Measurements from ENCODE around the gene YES1. TPM values are rescaled to one million over a fixed set of nuclear protein-coding genes. Genes with fewer than 3 reads are reported as not detected.
A peak's percentile ranks its signal among the peaks of the same experiment; 100 is the strongest.

YES1 gene
- total RNA-seq (2021; fragmentation: NEBNext Ultra II Directional; extraction: Animal tissue kit (Norgen Biotek cat#: 25700)) (94.3 and 99.5 TPM in 2 replicates), polyA plus RNA-seq (2011; rRNA removed) (14.8 and 22.4 TPM in 2 replicates), polyA minus RNA-seq (2011; rRNA and poly(A)+ RNA removed) (69.5 and 115 TPM in 2 replicates)
- 24.8 TPM for polyA plus RNA-seq (2011; cell fraction: cytosol; rRNA removed)
- 55.5 TPM for polyA plus RNA-seq (2011; cell fraction: nucleus; rRNA removed)
- polyA plus RNA-seq (2012, experiment 1 of 2): 22.1 to 47.9 TPM (median 34.4 TPM) in 4 replicates
- 2.4 TPM for polyA plus RNA-seq (2012, experiment 2 of 2)
- 81.2 TPM for polyA plus RNA-seq (2013, experiment 1 of 2)
- polyA plus RNA-seq (2013, experiment 2 of 2): 75.8 TPM
- polyA minus RNA-seq (2011; cell fraction: cytosol; rRNA and poly(A)+ RNA removed): 35.8 TPM
- 60.0 TPM for polyA minus RNA-seq (2011; cell fraction: nucleus; rRNA and poly(A)+ RNA removed)
- long read RNA-seq, experiment 1, full-length matches to known transcripts: 13 of 83 reads
- long read RNA-seq, experiment 1, partial matches to known transcripts: 11 of 83 reads
- long read RNA-seq, experiment 1, other reads (novel, unspliced or antisense): 59 of 83 reads
- long read RNA-seq, experiment 2, full-length matches to known transcripts: 1 of 5 reads
- long read RNA-seq, experiment 2, partial matches to known transcripts: 0 of 5 reads
- long read RNA-seq, experiment 2, other reads (novel, unspliced or antisense): 4 of 5 reads

DNA sequence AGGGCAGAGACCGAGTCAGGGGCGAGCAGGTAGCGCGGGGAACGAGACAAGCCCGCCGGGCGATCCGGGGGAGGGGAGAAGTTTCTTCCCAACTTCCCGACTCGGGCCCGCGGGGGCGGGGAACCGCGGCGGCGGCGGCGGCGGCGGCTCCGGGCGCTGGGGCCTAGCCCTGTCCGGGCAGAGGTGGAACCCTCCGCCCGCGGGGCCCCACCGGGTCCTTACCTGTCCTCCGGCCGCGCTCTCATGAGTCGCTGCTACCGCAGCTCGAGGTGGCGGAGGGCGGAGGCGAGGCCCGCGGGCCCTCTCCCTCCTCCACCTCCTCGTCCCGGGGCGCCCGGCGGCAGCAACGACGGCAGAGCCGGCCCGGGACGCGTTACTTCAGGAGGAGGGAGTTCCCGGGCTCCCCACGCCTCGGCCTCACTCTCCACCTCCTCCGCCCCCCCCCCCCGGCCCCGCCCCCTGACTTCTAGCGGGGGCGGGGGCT is at the start of gene YES1:
TSS of gene YES1 (minus strand) at position 351 of the 484 bp plus-strand sequence. CDS start 55,415 bp downstream, outside the sequence.
- no CpG with 5 or more reads among the region's 59 CpGs for WGBS, 2 experiments (ENCODE audit: extremely low coverage in 1 of 2, insufficient coverage in 1 of 2, insufficient read length in 1 of 2, insufficient replicate concordance in 2 of 2, low coverage in 1 of 2, low lambda C conversion rate in 2 of 2, missing lambda C conversion rate in 1 of 2)
- Histone ChIP-seq H4K5ac (ENCODE audit: insufficient read length, low read depth, low read length) (peak within 1 kb of the TSS; percentile 94), H4K91ac (replicated peaks; ENCODE audit: insufficient read length, low read length) (peak within 1 kb of the TSS; percentile 49), H3K9me3 (ENCODE audit: insufficient read depth in 2 of 2, low read depth in 1 of 2, low read length in 1 of 2) (no peaks in the 10 kb centered on the region), H2AFZ (ENCODE audit: low read length) (peak within 1 kb of the TSS; percentile 59), H2BK15ac (ENCODE audit: low read length) (peak within 1 kb of the TSS; percentile 53; the same call in 1 of the 2 replicates), H3K14ac (ENCODE audit: insufficient read length) (no peak within 1 kb of the TSS), H3K23ac (ENCODE audit: insufficient read length) (no peak within 1 kb of the TSS), H3K79me2 (ENCODE audit: control insufficient read depth in 1 of 2, insufficient read depth in 2 of 2, low read length in 2 of 2) (peaks cover 27 to 46% of the 10 kb centered on the region in 2 experiments), H3K4ac (replicated peaks; ENCODE audit: insufficient read length, low read depth, low read length) (peak within 1 kb of the TSS; percentile 57), H3K23me2 (ENCODE audit: low read depth, low read length) (peaks cover 6% of the 10 kb centered on the region; the same call in 1 of the 2 replicates), H3K4me1 (replicated peaks in 1 of 4; ENCODE audit: control insufficient read depth in 3 of 4, insufficient read depth in 4 of 4, low read length in 3 of 4) (peaks cover 0 to 4% (median 2%) of the 10 kb centered on the region in 4 experiments; a peak in 2 of 7 replicates), H2BK20ac (ENCODE audit: low read length) (peak within 1 kb of the TSS; percentile 6; the same call in 1 of the 2 replicates), H3K18ac (ENCODE audit: extremely low read depth, low read length) (peak within 1 kb of the TSS; percentile 85), H2BK120ac (replicated peaks; ENCODE audit: low read depth, low read length) (peak within 1 kb of the TSS; percentile 57), H3K56ac (replicated peaks; ENCODE audit: insufficient read length, low read depth, low read length) (peak within 1 kb of the TSS; percentile 74), H2AK5ac (ENCODE audit: low read depth, low read length) (no peak within 1 kb of the TSS), H3K36me3 (ENCODE audit: control insufficient read depth in 2 of 4, insufficient read depth in 4 of 4, low read length in 3 of 4) (no peaks in the 10 kb centered on the region), H3K4me2 (ENCODE audit: insufficient read depth in 1 of 2, low read depth in 2 of 2, low read length in 2 of 2) (peak within 1 kb of the TSS; percentile 88 to 90), H3K4me3 (ENCODE audit: extremely low read depth in 1 of 4, insufficient read depth in 2 of 4, low read depth in 3 of 4, low read length in 4 of 4) (peak within 1 kb of the TSS; percentile 92 to 93 (median 92)), H4K8ac (ENCODE audit: extremely low read depth, insufficient read depth, low read length) (peak within 1 kb of the TSS; percentile 98), H3K9ac (replicated peaks in 1 of 4; ENCODE audit: extremely low read depth in 1 of 4, low read depth in 3 of 4, low read length in 3 of 4) (peak within 1 kb of the TSS; percentile 85 to 93 (median 90)), H3K79me1 (ENCODE audit: low read depth, low read length) (peaks cover 3% of the 10 kb centered on the region), H2BK12ac (ENCODE audit: low read depth, low read length) (peak within 1 kb of the TSS; percentile 3; the same call in 1 of the 2 replicates), H3K27ac (ENCODE audit: low read depth, low read length) (peak within 1 kb of the TSS; percentile 94), H4K20me1 (replicated peaks in 1 of 2; ENCODE audit: control insufficient read depth in 1 of 2, insufficient read depth in 2 of 2, low read length in 2 of 2) (peaks cover 5 to 7% of the 10 kb centered on the region in 2 experiments), H2BK5ac (ENCODE audit: low read depth, low read length) (peak within 1 kb of the TSS; percentile 96), H3K27me3 (replicated peaks in 1 of 4; ENCODE audit: control insufficient read depth in 3 of 4, extremely low read depth in 1 of 4, insufficient read depth in 3 of 4, low read length in 3 of 4) (no peaks in the 10 kb centered on the region)
- FAIRE-seq: no peak
- ChIA-PET CTCF (ENCODE audit: partially characterized antibody) (no interaction called here), POLR2A (ENCODE audit: partially characterized antibody) (interaction anchor here (1.0 to 1.5 kb wide), 5 partner anchors 10 to 21 kb away, joined by 3 to 6 read pairs (median 4); no protein-coding TSS in a partner anchor)
- DNase-seq (ENCODE audit: low read depth in 1 of 2, low spot score in 2 of 2): peak in 1 of 2 experiments; percentile 81
